Heart left ventricle (tissue), 13 donors: ENCODE results near the gene MYMK.

ENCODE experiments used
- CTCF ChIP-seq, 12 donors: fragments of 200-600 bp; sonication (generic) in 4 of 12; IDR thresholded peaks; one replicate each; pipeline versions ENCODE4 v1.5.0 to v1.8.0; 2018 to 2022; ENCODE audit warnings: antibody characterized with exemption in 12 of 12, mild to moderate bottlenecking in 5 of 12
- POLR2A ChIP-seq, 2 donors: fragments of 450-650 bp; IDR thresholded peaks; one replicate each; pipeline ENCODE4 v1.6.1; 2017; ENCODE audit warnings: antibody characterized with exemption in 2 of 2, mild to moderate bottlenecking in 2 of 2, moderate library complexity in 2 of 2
- donor health status: ischemic (EF 13 %, LVEDD 7.1; RV severe dilation, severe dysfunction).
- donor health status: DM: no; HTN: yes; CAD: no.
- donor health status: DM: no; HTN: no; CAD: no.
- donor health status: ischemic (EF 25% LVEDD 6.9; RV normal size, moderate dysfunction).
- donor health status: ischemic (EF 25% LVEDD 5.7; RV mildly dilated, moderate dysfunction).
- donor health status: ischemic (EF 35%, LVEDD 5.7; RV mildly dilated, moderate dysfunction).
- donor health status: nonischemic (EF 11% LVEDD 7.7; RV severe dilation, severe dysfunction).
- donor health status: DM: yes; HTN: yes; CAD: no.
- donor health status: PGD.
- donor health status: ischemic (EF 29% LVEDD 5.4; RV normal size, mild dysfunction).
- donor health status: nonischemic (EF 23%, LVEDD 6.1; RV moderate dilation, normal function).

GRCh38 chr9:133484671-133485437 lies 39.9 kb downstream of the MYMK start:
- TF ChIP-seq CTCF (IDR thresholded peaks at IDR 0.05) (no peak), POLR2A (IDR thresholded peaks at IDR 0.05) (no peak)
